OCI-LY1 (cell line): ENCODE results near the gene SURF4.

Experiments used
- H2AFZ ChIP-seq: fragments of 200-600 bp; sonication (generic), shearing (Covaris generic); 2 replicates; pipeline ENCODE4 v1.6.0; 2014; ENCODE audit warnings: antibody characterized with exemption, mild to moderate bottlenecking, low read length
- H3F3A ChIP-seq: fragments of 200-600 bp; sonication (generic), shearing (Covaris generic); 2 replicates; pipeline ENCODE4 v1.6.0; 2014; ENCODE audit warnings: mild to moderate bottlenecking, antibody characterized with exemption, low read length, moderate library complexity; ENCODE audit not compliant: insufficient read depth
- H3K27ac ChIP-seq: fragments of 200-600 bp; sonication (generic); 2 replicates; pipeline ENCODE4 v1.5.1; 2014; ENCODE audit warnings: low read length, mixed run types, mild to moderate bottlenecking, low read depth; ENCODE audit not compliant: poor library complexity, severe bottlenecking
- H3K27me3 ChIP-seq: fragments of 200-600 bp; sonication (generic); 2 replicates; pipeline ENCODE4 v1.6.0; 2014; ENCODE audit warnings: antibody characterized with exemption, mild to moderate bottlenecking, low read length, moderate library complexity; ENCODE audit not compliant: insufficient read depth
- H3K36me3 ChIP-seq: fragments of 200-600 bp; sonication (generic); 2 replicates; pipeline ENCODE4 v1.6.1; 2014; ENCODE audit warnings: mild to moderate bottlenecking, antibody characterized with exemption, low read length, moderate library complexity, mixed read lengths; ENCODE audit not compliant: insufficient read depth
- H3K4me1 ChIP-seq: fragments of 200-600 bp; sonication (generic); 2 replicates; pipeline ENCODE4 v1.5.1; 2014; ENCODE audit warnings: mild to moderate bottlenecking, low read length, moderate library complexity; ENCODE audit not compliant: insufficient read depth, severe bottlenecking
- H3K4me2 ChIP-seq: fragments of 200-600 bp; sonication (generic), shearing (Covaris generic); 2 replicates; pipeline ENCODE4 v1.6.1; 2014; ENCODE audit warnings: low read length
- H3K4me3 ChIP-seq: fragments of 200-600 bp; sonication (generic); 2 replicates; pipeline ENCODE4 v1.5.1; 2014; ENCODE audit warnings: low read length, low read depth, mild to moderate bottlenecking, mixed read lengths; ENCODE audit not compliant: poor library complexity, severe bottlenecking
- H3K79me2 ChIP-seq: fragments of 200-600 bp; shearing (Covaris generic); 2 replicates; pipeline ENCODE4 v1.6.1; 2016; ENCODE audit warnings: mixed run types, low read length, mixed read lengths; ENCODE audit not compliant: insufficient read depth
- H3K9ac ChIP-seq: fragments of 200-600 bp; sonication (generic), shearing (Covaris generic); 2 replicates; pipeline ENCODE4 v1.6.1; 2014; ENCODE audit warnings: mild to moderate bottlenecking, low read length, mixed read lengths
- H3K9me2 ChIP-seq: fragments of 200-600 bp; sonication (generic), shearing (Covaris generic); 2 replicates; pipeline ENCODE4 v1.6.1; 2014; ENCODE audit warnings: low read depth, mild to moderate bottlenecking, low read length, mixed read lengths
- H3K9me3 ChIP-seq: fragments of 200-600 bp; shearing (Covaris generic); 2 replicates; pipeline ENCODE4 v1.6.1; 2014; ENCODE audit warnings: low read length, mixed read lengths
- H4K20me1 ChIP-seq: fragments of 200-600 bp; sonication (generic), shearing (Covaris generic); 2 replicates; pipeline ENCODE4 v1.6.0; 2016; ENCODE audit warnings: mild to moderate bottlenecking, low read length; ENCODE audit not compliant: insufficient read depth
- EZH2 ChIP-seq: fragments of 200-600 bp; sonication (generic), shearing (Covaris generic); IDR thresholded peaks from 2 replicates; pipeline ENCODE4 v1.8.0; 2017; ENCODE audit warnings: borderline replicate concordance, mixed run types, mild to moderate bottlenecking, antibody characterized with exemption, low read length, moderate library complexity, mixed read lengths
- TF ChIP-seq, protein P1 (sequence below): fragments of 200-600 bp; sonication (generic), shearing (Covaris generic); IDR thresholded peaks from 2 replicates; pipeline ENCODE4 v1.5.1; 2017; ENCODE audit warnings: mild to moderate bottlenecking, antibody characterized with exemption, low read length, moderate library complexity, mixed read lengths

SURF4 gene

DNA sequence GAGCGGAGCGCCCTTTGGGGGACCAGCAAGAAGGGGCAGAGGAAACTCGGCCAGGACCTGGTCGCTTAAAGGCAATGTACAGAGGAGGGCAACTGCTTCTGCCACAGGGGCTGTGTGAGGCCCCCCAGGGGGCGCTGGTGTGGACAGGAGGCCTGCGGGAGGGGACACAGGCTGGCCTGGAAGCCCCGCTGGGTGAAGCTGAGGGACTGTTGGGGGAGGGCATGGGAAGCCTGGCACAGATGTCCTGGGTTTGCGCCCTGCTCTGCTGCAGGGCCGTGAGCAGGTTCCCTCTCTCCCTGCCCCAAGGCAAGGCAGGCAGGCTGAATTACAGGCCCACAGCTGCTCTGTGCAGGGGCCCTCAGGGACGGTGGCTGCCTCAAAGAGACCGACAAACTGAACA is 33.3 kb downstream of the SURF4 start:
- Histone ChIP-seq H3K9me3 (no peaks in the 10 kb centered on the region), H2AFZ (no peak overlapping the region), H3K36me3 (peaks cover 75% of the 10 kb centered on the region), H3F3A (no peaks in the 10 kb centered on the region), H4K20me1 (no peaks in the 10 kb centered on the region), H3K79me2 (no peaks in the 10 kb centered on the region), H3K27me3 (no peaks in the 10 kb centered on the region), H3K9ac (no peak overlapping the region), H3K4me2 (no peak overlapping the region), H3K27ac (no peak overlapping the region), H3K4me3 (no peak overlapping the region), H3K9me2 (no peaks in the 10 kb centered on the region), H3K4me1 (peaks cover 24% of the 10 kb centered on the region)
- no peak for TF ChIP-seq EZH2
- TF ChIP-seq, protein P1, sequence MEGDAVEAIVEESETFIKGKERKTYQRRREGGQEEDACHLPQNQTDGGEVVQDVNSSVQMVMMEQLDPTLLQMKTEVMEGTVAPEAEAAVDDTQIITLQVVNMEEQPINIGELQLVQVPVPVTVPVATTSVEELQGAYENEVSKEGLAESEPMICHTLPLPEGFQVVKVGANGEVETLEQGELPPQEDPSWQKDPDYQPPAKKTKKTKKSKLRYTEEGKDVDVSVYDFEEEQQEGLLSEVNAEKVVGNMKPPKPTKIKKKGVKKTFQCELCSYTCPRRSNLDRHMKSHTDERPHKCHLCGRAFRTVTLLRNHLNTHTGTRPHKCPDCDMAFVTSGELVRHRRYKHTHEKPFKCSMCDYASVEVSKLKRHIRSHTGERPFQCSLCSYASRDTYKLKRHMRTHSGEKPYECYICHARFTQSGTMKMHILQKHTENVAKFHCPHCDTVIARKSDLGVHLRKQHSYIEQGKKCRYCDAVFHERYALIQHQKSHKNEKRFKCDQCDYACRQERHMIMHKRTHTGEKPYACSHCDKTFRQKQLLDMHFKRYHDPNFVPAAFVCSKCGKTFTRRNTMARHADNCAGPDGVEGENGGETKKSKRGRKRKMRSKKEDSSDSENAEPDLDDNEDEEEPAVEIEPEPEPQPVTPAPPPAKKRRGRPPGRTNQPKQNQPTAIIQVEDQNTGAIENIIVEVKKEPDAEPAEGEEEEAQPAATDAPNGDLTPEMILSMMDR: peak; percentile 26

DNA sequence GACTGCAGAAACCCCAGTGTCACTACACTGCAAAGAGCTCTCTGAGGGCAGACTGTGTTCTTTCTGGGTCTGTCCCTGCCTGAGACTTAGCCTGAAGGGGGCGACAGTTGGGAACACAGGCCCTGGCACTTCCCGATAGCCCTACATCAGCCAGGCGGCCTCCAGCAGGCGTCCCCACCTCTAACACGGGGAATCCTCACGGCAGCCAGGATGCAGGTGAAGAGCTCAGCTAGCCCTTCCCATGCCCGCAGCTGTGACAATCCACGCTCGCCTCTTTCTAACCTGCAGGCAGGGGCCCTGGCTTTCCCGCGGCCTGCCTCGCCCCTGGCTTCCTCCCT is 33.8 kb downstream of the SURF4 start:
- H3K9ac ChIP-seq: no peak overlapping the region
- no peak overlapping the region for H3K27ac ChIP-seq
- peaks cover 27% of the 10 kb centered on the region for H3K4me1 ChIP-seq
- H3K9me3 ChIP-seq: no peaks in the 10 kb centered on the region
- no peaks in the 10 kb centered on the region for H3K27me3 ChIP-seq
- no peaks in the 10 kb centered on the region for H3K9me2 ChIP-seq
- no peaks in the 10 kb centered on the region for H3K79me2 ChIP-seq
- no peak overlapping the region for H3K4me3 ChIP-seq
- TF ChIP-seq, protein P1: peak; percentile 14; the same call in 1 of the 2 replicates
- TF ChIP-seq EZH2: no peak
- peaks cover 75% of the 10 kb centered on the region for H3K36me3 ChIP-seq
- no peak overlapping the region for H2AFZ ChIP-seq
- no peaks in the 10 kb centered on the region for H3F3A ChIP-seq
- H4K20me1 ChIP-seq: no peaks in the 10 kb centered on the region
- H3K4me2 ChIP-seq: no peak overlapping the region

DNA sequence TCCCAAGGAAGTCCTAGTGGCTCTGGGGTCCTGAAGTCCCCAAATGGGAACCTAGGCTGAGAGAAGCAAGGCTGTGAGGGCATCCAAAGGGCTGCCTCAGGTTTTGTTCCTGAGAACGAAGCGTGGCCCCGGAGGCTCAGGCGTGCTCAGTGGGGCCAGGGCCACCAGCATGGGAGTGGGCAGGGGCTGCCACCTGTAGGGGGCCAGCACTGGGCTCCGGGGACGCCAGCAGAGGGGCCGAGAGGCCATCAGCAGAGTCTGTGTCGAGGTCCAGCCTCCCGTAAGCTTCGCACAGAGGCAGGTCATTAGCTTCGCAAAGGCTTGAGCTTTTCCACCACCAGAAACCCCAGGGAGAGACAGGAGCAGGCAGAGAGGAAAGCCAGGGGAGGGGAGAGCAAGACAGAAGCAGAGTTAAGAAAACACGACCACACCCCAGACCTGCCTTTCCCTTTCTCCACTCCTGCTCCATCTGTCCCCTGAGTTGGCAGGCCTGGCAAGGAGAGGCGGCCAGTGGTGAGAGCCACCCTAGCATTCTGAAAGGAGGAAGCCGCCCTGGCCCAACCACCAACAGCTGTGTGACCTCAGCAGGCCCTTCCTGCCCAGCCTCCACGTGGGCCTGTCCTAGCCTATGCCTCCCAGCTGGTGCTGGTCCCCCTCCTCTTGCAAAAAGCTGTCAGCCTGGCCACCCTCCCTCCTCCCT is 34.3 kb downstream of the SURF4 start:
- no peak overlapping the region for H3K4me3 ChIP-seq
- no peaks in the 10 kb centered on the region for H3K9me3 ChIP-seq
- H3K9ac ChIP-seq: no peak overlapping the region
- peaks cover 75% of the 10 kb centered on the region for H3K36me3 ChIP-seq
- H3F3A ChIP-seq: no peaks in the 10 kb centered on the region
- H4K20me1 ChIP-seq: no peaks in the 10 kb centered on the region
- no peak overlapping the region for H3K27ac ChIP-seq
- no peak for TF ChIP-seq EZH2
- TF ChIP-seq, protein P1: no peak
- H3K9me2 ChIP-seq: no peaks in the 10 kb centered on the region
- H2AFZ ChIP-seq: no peak overlapping the region
- H3K27me3 ChIP-seq: no peaks in the 10 kb centered on the region
- no peak overlapping the region for H3K4me2 ChIP-seq
- H3K4me1 ChIP-seq: peaks cover 27% of the 10 kb centered on the region
- no peaks in the 10 kb centered on the region for H3K79me2 ChIP-seq
